Liver (tissue), 9 donors: ENCODE results near the gene IQGAP2. TPM values are rescaled to one million over a fixed set of nuclear protein-coding genes. Genes with fewer than 3 reads are reported as not detected.

ENCODE experiments used
- DNase-seq: peaks from one replicate; pipeline ENCODE4 v3.0.0-alpha.2; 2017; ENCODE audit warnings: low spot score
- H3K27ac ChIP-seq, 2 donors: one replicate each; pipeline ENCODE4 v1.7.0; 2013; ENCODE audit warnings: inconsistent platforms in 2 of 2, low read length in 2 of 2, control low read depth in 1 of 2, low read depth in 1 of 2, mild to moderate bottlenecking in 1 of 2
- H3K27me3 ChIP-seq, 4 donors: one replicate each; pipeline versions ENCODE4 v1.6.1 to v1.7.0; 2013; ENCODE audit warnings: low read length in 3 of 4, inconsistent platforms in 1 of 4, mild to moderate bottlenecking in 1 of 4, moderate library complexity in 1 of 4; ENCODE audit not compliant: control insufficient read depth in 4 of 4, insufficient read depth in 4 of 4
- H3K36me3 ChIP-seq, 4 donors: one replicate each; pipeline versions ENCODE4 v1.6.1 to v1.7.0; 2013; ENCODE audit warnings: low read length in 3 of 4, mild to moderate bottlenecking in 3 of 4, low read depth in 1 of 4, moderate library complexity in 1 of 4; ENCODE audit not compliant: control insufficient read depth in 4 of 4, insufficient read depth in 3 of 4
- H3K4me1 ChIP-seq, 4 donors: one replicate each; pipeline versions ENCODE4 v1.6.1 to v1.7.0; 2013; ENCODE audit warnings: low read length in 3 of 4, mild to moderate bottlenecking in 3 of 4, moderate library complexity in 1 of 4; ENCODE audit not compliant: control insufficient read depth in 4 of 4, insufficient read depth in 4 of 4
- H3K4me3 ChIP-seq, 3 donors: one replicate each; pipeline versions ENCODE4 v1.6.1 to v1.7.0; 2013; ENCODE audit warnings: low read length in 3 of 3, control low read depth in 1 of 3, low read depth in 1 of 3, mild to moderate bottlenecking in 1 of 3
- H3K9ac ChIP-seq, 2 donors: one replicate each; pipeline ENCODE4 v1.7.0; 2013; ENCODE audit warnings: low read length in 2 of 2, mild to moderate bottlenecking in 2 of 2, moderate library complexity in 2 of 2, control low read depth in 1 of 2, low read depth in 1 of 2
- H3K9me3 ChIP-seq, 4 donors: one replicate each; pipeline versions ENCODE4 v1.6.1 to v1.7.0; 2013; ENCODE audit warnings: low read length in 3 of 4; ENCODE audit not compliant: control insufficient read depth in 4 of 4
- ATF3 ChIP-seq: IDR thresholded peaks from 2 replicates; pipeline ENCODE4 v1.6.1; 2016; ENCODE audit warnings: antibody characterized with exemption
- CTCF ChIP-seq: fragments of 150-350 bp; IDR thresholded peaks from 2 replicates; pipeline ENCODE4 v1.5.1; 2017; ENCODE audit warnings: improper control_type of control experiment, low read depth, low read length; ENCODE audit not compliant: missing input control
- EGR1 ChIP-seq, 2 donors: IDR thresholded peaks; 2 replicates each; pipeline ENCODE4 v1.6.1; 2016 to 2018; ENCODE audit warnings: antibody characterized with exemption in 2 of 2, low read depth in 2 of 2
- FOXA1 ChIP-seq: IDR thresholded peaks from 2 replicates; pipeline ENCODE4 v1.6.1; 2016; ENCODE audit warnings: antibody characterized with exemption
- FOXA2 ChIP-seq: IDR thresholded peaks from 2 replicates; pipeline ENCODE4 v1.6.1; 2016; ENCODE audit warnings: antibody characterized with exemption
- GABPA ChIP-seq, 2 donors: IDR thresholded peaks in 1 of 2; conservative IDR thresholded peaks in 1 of 2; 2 replicates each; pipeline ENCODE4 v1.6.1; 2016; ENCODE audit warnings: antibody characterized with exemption in 2 of 2, mild to moderate bottlenecking in 1 of 2, moderate library complexity in 1 of 2
- HNF4A ChIP-seq, 2 donors: conservative IDR thresholded peaks; 2 replicates each; pipeline ENCODE4 v1.6.1; 2016; ENCODE audit warnings: antibody characterized with exemption in 2 of 2, mild to moderate bottlenecking in 2 of 2
- HNF4G ChIP-seq: IDR thresholded peaks from 2 replicates; pipeline ENCODE4 v1.6.1; 2016; ENCODE audit warnings: antibody characterized with exemption
- JUND ChIP-seq, 2 donors: IDR thresholded peaks; 2 replicates each; pipeline ENCODE4 v1.6.1; 2016; ENCODE audit warnings: antibody characterized with exemption in 2 of 2
- MAX ChIP-seq: IDR thresholded peaks from 2 replicates; pipeline ENCODE4 v1.6.1; 2016; ENCODE audit warnings: antibody characterized with exemption
- NR2F2 ChIP-seq: IDR thresholded peaks from 2 replicates; pipeline ENCODE4 v1.6.1; 2016; ENCODE audit warnings: antibody characterized with exemption
- RAD21 ChIP-seq, 2 donors: IDR thresholded peaks; 2 replicates each; pipeline ENCODE4 v1.6.1; 2016; ENCODE audit warnings: antibody characterized with exemption in 2 of 2, mild to moderate bottlenecking in 2 of 2
- REST ChIP-seq: IDR thresholded peaks from 2 replicates; pipeline ENCODE4 v1.6.1; 2016; ENCODE audit warnings: antibody characterized with exemption, mild to moderate bottlenecking
- RXRA ChIP-seq, 2 donors: IDR thresholded peaks; 2 replicates each; pipeline ENCODE4 v1.6.1; 2017 to 2018; ENCODE audit warnings: antibody characterized with exemption in 2 of 2, mild to moderate bottlenecking in 1 of 2
- SP1 ChIP-seq: IDR thresholded peaks from 2 replicates; pipeline ENCODE4 v1.6.1; 2018; ENCODE audit warnings: antibody characterized with exemption, mild to moderate bottlenecking
- TAF1 ChIP-seq: conservative IDR thresholded peaks from 2 replicates; pipeline ENCODE4 v1.6.1; 2016; ENCODE audit warnings: antibody characterized with exemption, mild to moderate bottlenecking
- YY1 ChIP-seq: IDR thresholded peaks from 2 replicates; pipeline ENCODE4 v1.6.1; 2016; ENCODE audit warnings: antibody characterized with exemption, mild to moderate bottlenecking
- ZBTB33 ChIP-seq: IDR thresholded peaks from 2 replicates; pipeline ENCODE4 v1.6.1; 2016; ENCODE audit warnings: antibody characterized with exemption
- WGBS: extraction: QIAGEN DNeasy Blood & Tissue Kit; methylation state at CpG from one replicate; pipeline ENCODE4 v1.1.7; 2013; 5-methylcytosine and 5-hydroxymethylcytosine counted together
- polyA plus RNA-seq, 2 donors: library from polyadenylated mRNA; stranded (reverse) in 1 of 2; unstranded in 1 of 2; fragments of 200-250 nt in 1 of 2; fragments of >200 nt in 1 of 2; fragmentation: Nextera tagmentation in 1 of 2; extraction: Ambion mirVana in 1 of 2; gene quantifications; one replicate each; pipeline versions ENCODE4 v1.2.1 to v1.2.3, GENCODE V29; 2013 to 2015
- total RNA-seq, 2 donors: library from RNA; depleted of rRNA; stranded (reverse); fragments of >200 nt; gene quantifications; one replicate each; pipeline ENCODE4 v1.2.3, GENCODE V29; 2014
- donor health status: healthy.
- donor health status: healthy.
- donor health status: healthy.
- donor health status: healthy.
- donor health status: healthy.

The IQGAP2 gene
- total and polyA plus RNA-seq, 4 donors: 41.5 to 205 (median 102) TPM

- Histone ChIP-seq H3K36me3 (peaks cover 0 to 20% (median 14%) of the 10 kb centered on the region in 4 donors), H3K27me3 (no peaks in the 10 kb centered on the region), H3K27ac (no peak overlapping the region), H3K9me3 (no peaks in the 10 kb centered on the region), H3K4me3 (no peak overlapping the region), H3K4me1 (peaks cover 0 to 8% (median 2%) of the 10 kb centered on the region in 4 donors), H3K9ac (no peak overlapping the region)
- WGBS: 68% methylated on average over 2 of the region's 2 CpGs
- TF ChIP-seq RXRA (IDR thresholded peaks at IDR 0.05): no peak
- no peak for TF ChIP-seq HNF4A (conservative IDR thresholded peaks at IDR 0.05)
- no peak for TF ChIP-seq ZBTB33
- TF ChIP-seq ATF3: no peak
- no peak for TF ChIP-seq YY1
- no peak for TF ChIP-seq HNF4G
- TF ChIP-seq CTCF: no peak
- TF ChIP-seq RAD21 (IDR thresholded peaks at IDR 0.05): no peak
- TF ChIP-seq NR2F2: no peak
- TF ChIP-seq MAX: no peak
- TF ChIP-seq FOXA2: no peak
- no peak for TF ChIP-seq GABPA (IDR thresholded peaks at IDR 0.05 in 1 of 2, conservative IDR thresholded peaks at IDR 0.05 in 1 of 2)
- no peak for TF ChIP-seq EGR1 (IDR thresholded peaks at IDR 0.05; ENCODE audit: low read depth in 2 of 2)
- no peak for TF ChIP-seq FOXA1
- no peak for TF ChIP-seq REST
- no peak for TF ChIP-seq TAF1
- TF ChIP-seq SP1: no peak
- TF ChIP-seq JUND (IDR thresholded peaks at IDR 0.05): no peak
- DNase-seq: no peak
Measured at GRCh38 chr5:76703707-76704106, 300.6 kb downstream of the IQGAP2 start.
